Measurements from ENCODE around the gene FBXO10.
"Not testable (repeated sequence)": the region's sequence is repeated elsewhere in the genome, so short reads cannot be mapped to it uniquely, and the experiment has no call there.

Gene FBXO10

DNA sequence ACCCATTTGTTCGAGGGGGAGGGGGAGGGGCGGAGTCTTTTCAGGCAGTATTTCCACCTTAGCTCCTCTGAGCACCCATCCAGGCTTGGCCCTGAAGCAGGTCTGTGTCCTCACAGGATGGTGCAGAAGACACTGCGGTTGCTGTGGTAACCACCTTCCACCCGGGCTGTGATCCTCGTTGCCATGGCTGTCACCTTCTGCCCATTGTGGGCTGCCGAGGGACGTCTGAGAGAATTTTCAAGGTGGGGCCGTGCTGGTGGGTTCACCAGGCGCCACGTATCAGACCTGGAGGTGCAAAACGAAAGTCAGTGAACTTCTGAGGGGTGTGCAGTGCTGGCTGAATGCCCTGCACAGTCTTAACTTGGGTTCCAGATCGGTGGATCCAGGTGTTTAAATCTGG is 63.7 kb downstream of the FBXO10 start:
- DNase-seq (ENCODE audit: low read depth), result no peak

DNA sequence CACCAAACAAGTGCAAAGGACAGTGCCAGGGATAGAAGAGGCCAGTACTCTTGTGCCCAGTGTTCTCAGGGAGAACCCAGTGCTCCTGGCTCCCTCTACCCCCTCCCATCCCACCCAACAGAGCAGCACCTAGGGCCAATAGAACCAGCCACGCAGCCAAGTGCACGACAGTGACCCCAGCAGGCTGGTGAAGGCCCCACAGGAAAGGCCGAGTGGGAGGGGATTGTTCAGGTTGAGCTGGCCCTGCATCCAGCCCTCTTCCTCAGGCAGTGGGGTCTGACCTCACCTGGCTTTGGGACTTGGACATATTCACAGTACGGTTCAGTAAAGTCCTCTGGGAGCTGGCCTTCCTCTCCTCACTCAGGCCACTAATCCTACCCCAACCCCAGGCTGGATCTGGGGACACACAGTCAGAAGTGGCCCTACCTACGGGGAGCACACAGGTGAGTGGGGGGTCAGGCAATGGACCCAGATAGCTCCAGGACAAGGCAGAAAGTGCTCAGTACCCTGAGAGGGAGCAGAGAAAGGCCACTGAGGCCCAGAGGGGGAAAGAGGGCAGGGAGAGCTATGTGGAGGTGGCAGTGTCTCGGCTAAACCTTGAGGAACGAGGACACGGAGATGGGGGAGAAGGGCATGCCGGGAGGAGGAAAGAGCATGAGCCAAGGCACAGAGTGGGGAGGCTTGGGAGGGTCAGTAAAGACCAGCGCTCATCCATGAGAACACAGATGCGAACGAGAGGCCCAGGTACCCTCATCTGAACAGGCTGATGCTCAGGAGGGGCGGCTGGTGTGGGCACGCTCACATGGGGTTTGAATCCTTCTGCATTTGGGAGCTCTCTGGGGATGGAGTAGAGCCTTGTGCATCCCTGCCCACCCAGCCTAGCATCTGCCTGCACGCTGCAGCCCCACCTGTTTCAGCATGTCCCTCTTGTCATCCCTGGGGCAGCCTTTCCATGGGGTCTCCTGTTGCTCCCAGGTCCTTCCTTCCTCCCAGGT is 64.9 kb downstream of the FBXO10 start:
- no peak for DNase-seq (ENCODE audit: low read depth)

DNA sequence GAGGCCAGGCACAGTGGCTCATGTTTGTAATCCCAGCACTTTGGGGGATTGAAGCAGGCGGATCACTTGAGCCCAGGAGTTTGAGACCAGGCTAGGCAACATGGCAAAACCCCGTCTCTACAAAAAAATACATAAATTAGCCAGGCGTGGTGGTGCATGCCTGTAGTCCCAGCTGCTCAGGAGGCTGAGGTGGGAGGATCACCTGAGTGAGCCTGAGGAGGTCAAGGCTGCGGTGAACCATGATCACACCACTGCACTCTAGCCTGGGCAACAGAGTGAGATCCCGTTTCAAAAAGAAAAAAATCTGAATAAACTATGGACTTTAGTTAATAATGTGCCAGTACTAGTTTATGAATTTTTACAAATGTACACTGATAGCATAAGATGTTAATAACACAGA is 66.1 kb downstream of the FBXO10 start:
- DNase-seq (ENCODE audit: low read depth), result not testable (repeated sequence)

DNA sequence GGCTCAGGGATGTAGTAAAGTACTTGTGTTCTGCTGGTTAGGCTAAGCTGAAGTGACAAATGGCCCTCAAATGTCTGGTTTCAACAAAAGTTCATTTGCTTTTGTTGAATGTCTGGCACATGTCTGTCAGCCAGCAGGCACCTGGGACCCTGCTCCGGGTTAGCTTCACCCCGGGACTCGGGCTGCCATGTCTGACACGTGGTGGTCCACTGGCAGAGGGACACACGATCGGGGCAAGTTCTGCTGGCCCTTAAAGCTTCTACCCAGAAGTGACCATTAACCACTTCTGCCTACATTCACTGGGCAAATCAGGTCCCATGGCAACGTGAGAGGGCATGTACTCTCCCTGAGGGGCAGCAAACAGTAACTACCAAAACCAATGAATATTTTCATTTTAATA is 66.6 kb downstream of the FBXO10 start:
- no peak for DNase-seq (ENCODE audit: low read depth)

DNA sequence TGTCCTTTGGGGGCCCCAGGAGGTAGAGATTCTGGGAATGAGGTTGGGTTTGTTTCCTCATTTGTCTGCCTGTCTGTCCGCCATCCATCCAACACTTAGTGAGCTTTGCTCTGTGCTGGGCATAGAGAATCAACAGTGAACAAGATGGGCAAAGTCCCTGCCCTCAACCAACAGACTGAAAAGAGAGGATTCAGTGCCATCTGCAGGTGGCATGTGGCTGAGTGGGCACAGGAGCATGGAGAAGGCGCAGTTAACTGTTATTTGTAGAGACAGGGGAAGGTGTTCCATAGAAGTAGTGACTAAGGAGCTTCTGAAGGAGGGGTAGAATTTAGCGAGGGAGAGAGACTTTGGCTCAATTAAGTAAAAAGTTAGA is 67.4 kb downstream of the FBXO10 start:
- DNase-seq (ENCODE audit: low read depth), result no peak

DNA sequence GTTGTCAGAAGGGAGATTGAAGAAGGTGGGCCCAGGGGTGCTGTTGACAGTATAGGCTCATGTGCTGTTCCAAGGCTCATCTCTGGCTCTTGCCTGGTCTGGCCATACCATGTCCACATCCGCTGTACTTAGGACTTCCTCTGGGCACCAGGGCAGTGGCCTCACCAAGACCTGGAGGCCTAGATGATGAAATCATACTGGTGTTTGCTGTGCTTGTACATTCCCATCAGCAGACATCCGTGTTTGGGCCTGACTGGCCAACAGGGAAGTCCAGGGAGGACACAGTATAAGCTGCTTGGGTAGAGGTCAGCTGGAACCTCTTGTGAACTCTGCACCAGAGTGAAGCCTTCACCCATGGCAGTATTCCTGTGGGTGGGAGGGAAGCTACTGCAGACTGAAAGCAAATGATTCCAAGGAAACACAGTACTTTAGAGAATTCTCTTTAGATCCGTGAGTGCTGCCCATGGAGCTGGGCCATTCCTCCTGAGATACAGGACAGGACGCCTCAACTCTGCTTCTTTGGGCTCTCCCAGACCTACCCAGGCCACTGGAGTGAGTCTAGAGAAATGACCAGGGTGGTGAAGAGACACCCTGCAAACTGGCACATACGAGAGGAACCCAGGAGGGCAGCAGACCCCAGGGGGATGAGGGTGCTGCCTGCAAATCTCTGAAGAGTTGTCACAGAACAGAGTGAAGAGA is 67.9 kb downstream of the FBXO10 start:
- no peak for DNase-seq (ENCODE audit: low read depth)

DNA sequence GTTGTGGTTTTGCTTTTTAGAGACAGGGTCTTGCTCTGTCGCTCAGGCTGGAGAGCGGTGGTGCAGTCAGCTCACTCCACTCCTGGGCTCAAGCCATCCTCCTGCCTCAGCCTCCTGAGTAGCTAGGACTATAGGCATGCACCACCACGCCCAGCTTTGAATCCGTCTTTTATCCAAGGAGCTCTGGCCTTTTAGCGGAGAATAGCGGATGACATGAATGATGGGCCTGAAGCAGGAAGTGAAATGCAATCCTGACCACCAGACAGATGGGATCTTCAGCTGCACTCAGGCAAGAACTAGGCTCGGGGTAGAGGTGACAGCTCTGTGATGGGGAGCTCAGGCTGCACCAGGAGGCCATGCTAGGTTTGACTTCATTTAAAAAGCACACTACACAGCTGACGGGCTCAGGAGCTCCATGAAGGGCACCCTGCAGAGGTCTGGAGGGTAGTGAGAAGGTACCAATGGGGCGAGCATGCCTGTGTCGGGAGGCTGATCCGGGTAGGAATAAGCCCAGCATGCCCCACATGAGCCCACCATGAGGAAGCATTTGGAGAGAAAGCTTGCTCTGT is 68.5 kb downstream of the FBXO10 start:
- no peak for DNase-seq (ENCODE audit: low read depth)

DNA sequence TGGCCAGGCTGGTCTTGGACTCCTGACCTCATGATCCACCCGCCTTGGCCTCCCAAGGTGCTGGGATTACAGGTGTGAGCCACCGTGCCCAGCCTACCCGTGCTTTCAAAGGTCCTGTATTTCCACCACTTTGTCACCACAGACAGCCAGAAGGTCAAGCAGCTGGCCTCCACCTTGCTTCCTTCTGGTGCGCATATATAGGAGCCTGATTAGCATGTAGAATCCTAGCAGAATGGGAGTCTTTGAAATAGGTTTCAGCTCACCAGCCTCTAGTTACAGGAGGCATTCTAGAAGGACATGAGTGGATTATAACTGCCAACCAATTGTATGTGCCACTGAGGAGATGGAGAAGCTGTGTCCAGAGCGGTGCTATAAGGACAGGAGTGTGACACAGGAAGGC is 71.6 kb downstream of the FBXO10 start:
- no peak for DNase-seq (ENCODE audit: low read depth)

DNA sequence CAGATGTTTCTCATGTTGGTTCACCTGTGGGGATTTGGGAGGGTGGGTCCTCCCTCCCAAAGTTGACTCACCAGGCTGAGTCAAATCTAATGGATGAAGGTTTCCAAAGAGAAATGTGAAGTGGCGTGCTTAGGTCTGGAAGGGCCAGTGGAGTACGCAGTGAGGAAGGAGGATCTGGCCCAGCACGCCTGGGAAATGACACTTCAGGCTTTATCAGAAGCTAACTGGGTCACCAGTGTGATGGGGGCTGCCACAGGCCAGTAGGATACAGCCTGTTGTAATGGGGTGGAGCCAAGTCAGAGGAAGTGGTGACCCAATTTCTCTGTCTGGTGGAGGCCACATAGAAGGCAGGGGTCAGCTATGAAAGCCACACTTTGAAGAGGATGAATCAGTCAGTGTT is 72.4 kb downstream of the FBXO10 start:
- no peak for DNase-seq (ENCODE audit: low read depth)

DNA sequence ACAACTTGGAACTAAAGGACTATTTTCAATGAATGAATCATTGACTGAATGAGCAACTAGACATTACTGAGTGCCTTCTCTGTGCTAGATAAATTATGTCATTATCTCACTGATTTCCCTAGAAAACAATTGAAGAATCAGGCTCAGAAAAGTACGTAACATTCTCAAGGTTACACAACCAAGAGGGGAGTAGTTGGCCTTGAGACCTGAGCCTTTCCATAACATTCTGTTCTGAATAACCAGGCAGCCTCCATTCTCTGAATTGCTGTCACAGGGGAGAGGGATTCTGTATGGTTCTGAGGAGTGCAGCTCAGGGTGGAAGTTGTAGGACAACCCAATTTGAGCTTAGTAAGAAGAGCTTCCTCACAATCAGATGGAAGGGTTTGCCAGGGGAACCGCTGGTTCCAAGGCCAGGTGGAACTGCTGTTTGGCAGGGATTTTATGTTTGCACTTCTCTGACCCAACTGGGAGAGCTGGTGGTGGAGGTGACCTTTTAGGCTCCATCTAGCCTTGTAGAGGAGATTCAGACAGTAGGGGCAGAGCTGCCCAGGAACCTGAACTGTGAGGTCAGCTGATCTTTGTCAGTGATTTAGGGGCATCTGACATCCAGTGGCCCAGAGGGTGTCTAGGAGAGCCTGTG is 74.1 kb downstream of the FBXO10 start:
- no peak for DNase-seq (ENCODE audit: low read depth)

DNA sequence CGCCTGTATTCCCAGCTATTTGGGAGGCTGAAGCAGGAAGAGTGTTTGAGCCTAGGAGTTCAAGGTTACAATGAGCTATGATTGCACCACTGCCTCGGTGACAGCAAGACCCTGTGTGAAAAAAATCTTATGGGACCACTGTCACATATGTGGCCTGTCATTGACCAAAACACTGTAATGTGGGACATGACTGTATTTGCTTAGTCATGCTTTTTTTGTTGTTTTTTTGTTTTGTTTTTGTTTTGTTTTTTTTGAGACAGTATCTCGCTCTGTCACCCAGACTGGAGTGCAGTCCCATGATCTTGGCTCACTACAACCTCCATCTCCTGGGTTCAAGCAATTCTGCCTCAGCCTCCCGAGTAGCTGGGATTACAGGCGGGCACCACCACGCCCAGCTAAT is 76.9 kb downstream of the FBXO10 start:
- DNase-seq (ENCODE audit: low read depth), result no peak

DNA sequence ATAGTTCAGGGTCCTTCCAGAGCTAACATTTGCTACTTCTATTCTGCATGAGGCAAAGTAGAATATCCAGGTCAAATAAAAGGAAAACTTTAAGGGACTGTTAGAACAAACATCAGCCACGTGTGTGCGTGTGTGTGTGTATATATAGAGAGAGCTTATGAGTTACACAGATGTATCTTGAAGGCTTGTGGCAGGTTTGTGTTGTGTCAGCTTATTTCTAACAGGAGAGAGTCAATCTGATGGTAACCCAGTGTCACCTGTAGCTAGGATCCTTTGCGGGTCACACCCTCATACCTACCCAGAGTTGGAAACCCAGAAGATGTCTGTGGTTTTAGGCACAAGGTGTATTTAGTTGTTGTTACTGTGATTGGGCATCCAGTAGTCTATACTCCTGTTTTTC is 77.7 kb downstream of the FBXO10 start:
- DNase-seq (ENCODE audit: low read depth), result no peak

DNA sequence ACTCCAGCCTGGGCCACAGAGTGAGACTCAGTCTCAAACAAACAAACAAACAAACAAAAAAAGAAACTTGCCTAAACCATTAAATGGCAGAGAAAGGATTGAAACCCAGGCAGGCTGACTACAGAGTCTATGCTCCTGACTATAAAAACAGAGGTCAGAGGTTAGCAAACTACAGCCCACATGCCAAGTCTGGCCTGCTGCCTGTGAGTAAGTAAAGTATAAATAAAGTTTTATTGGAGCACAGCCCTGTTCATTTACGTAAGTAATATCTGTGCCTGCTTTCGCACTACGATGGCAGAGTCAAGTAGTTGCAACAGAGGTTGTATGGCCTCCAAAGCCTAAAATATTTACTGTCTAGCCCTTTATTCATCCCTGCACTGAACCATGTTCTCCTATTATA is 78.9 kb downstream of the FBXO10 start:
- DNase-seq (ENCODE audit: low read depth), result no peak

DNA sequence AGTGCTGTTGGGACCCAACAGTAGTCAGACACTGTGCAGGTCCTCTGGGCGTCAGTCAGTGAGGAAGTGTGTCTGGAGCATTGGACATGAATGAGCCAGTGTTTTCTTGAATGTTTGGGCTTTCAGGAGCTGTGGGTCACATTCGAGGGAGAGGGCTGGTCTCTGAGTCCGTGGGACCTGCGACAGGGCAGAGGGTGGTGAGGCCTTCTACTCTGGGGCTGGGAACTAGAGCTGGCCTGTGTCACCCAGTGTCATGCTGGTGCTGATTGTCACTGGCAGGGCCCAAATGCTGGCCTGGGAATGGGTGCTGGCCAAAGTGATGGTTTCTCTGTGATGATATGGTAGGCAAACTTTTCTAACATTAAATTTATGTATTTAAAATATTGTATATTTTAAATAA is 80.2 kb downstream of the FBXO10 start:
- DNase-seq (ENCODE audit: low read depth), result no peak

DNA sequence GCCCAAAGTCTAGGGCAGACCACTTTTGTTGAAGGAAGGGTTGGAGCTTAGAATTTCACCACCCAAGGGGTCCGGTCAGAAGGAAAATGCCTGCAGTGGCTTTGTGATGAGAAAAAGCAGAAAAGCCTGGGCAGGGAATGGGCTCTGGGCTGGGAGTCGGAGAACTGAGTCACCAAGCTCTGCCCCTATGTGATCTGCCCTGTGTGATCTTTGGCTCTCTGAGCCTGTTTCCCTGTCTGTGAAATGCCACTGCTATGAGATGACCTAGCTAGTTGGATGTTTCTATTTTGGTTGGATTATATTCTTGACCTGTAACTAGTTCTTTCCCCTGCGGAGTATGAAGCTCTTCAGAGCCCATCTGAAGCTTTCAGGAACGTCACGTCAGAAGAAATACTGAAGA is 80.6 kb downstream of the FBXO10 start:
- DNase-seq (ENCODE audit: low read depth), result no peak

DNA sequence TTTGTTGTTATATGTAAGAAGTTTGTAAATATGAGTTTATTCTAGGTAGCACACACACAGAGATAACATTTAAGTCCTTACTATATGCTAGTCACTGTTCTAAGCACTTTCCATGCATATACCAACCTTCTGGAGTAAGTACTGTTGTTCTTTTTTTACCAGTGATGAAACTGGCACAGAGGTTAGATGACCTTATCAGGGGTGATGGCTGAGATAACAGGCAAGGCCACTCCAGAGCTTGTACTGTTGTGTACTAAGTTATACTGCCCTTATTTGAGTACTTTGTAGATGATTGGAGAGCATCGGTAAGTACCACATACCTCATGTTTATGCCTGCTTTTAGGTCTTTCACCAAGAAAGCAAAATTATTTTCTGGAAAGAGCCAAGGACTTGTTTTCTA is 84.2 kb downstream of the FBXO10 start:
- no peak for DNase-seq (ENCODE audit: low read depth)

DNA sequence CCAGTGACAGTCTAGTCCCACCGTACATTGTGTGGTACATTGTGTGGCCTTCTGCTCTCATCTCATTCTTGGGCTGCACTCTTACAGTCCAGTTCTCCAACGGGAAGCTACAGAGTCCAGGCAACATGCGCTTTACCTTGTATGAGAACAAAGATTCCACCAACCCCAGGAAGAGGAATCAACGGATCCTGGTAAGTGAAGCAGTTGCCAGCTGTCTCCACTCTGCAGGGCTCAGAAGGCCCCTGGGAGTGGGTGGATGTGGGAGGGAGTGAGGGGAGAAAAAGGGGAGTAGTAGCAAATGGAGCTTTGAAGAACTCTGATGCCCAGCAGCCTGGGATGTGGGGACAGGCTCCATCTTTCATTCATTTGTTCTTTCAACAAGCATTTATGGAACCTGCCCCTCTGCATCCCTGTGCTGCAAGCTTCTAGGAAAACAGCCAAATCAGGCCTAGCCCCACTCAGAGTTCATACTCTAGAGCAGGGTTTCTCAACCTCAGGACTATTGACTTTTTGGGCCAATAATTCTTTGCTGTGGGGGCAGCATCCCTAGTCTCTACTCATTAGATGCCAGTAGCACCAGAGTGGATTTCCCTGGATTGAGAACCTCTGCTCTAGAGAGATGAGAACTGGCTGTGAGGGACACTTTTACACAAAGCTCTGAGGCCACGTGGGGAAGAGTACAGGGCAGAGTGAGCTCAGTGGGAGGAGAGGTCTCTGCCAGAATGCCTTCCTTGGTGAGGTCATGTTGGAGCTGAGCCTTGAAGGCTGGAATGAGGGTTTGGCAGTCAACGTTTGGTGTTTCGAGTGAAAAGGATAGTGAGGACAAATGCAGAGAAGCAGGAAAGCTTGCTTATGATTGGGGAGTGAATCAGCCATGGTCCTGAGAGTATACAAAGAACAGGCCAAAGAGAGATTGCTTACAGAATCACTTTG is 89.3 kb downstream of the FBXO10 start:
- peak; percentile 93 for DNase-seq (ENCODE audit: low read depth)

DNA sequence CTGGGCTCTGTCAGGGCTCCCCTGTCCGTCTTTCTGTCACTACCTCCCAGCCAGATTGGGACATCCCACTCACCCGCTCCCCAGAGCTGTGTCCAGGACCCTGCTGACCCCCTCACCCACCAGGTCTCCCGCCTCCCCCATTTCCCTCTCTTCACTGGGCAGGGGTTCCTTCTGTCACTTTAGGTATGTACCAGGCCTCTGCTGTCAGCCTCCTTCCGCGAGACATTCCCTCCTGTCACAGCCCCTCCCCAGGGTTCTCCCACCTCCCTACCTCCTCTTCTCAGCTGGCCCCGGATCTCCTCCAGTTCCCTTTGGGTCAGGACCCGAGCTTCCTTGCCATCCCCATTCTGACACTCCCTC is 89.9 kb downstream of the FBXO10 start:
- no peak for DNase-seq (ENCODE audit: low read depth)

DNA sequence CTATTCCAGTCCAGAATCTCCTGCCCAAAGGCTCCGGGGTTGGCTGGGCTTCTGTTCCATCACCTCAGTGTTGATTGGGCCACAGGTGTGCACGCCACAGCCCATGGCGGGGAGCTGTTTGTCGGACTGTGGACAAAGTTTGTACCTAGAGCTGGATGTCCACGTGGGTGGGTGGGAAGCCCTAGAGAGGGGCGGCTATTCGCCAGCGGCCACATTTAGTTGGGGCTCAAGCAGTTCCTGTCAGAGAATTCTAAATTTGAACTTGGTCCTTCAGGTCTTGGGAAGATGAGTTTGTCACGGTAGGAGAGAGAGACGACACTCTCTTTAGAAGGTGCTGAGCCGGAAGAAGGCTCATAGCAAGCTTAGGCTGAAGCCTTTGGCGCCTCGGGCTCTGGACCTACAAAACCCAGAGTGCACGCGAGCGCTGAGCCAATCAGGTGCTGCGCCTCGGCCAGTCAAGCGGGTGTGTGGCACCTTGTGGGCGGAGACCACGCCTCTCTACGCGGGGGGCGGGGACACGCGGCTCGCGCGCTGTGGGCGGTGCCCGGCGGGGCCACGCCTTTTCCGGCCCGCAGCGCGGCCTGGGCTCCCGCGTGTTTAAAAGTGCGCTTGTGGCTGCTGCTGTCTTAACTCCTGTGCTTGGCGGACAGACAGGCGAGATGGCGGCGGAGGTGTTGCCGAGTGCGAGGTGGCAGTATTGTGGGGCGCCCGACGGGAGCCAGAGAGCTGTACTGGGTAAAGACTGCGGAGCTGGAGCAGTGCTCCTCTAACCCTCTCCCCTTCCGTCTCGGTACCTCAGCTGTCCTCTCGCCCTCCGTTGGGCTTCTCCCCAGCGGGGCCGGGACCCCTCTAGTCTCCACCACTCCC is 90.6 kb downstream of the FBXO10 start, which contains the start of gene POLR1E:
POLR1E (plus strand) TSS at position 560 of the 867 bp plus-strand sequence; CDS start at position 660, 100 bp downstream.
- peak; percentile 74 for DNase-seq (ENCODE audit: low read depth)

DNA sequence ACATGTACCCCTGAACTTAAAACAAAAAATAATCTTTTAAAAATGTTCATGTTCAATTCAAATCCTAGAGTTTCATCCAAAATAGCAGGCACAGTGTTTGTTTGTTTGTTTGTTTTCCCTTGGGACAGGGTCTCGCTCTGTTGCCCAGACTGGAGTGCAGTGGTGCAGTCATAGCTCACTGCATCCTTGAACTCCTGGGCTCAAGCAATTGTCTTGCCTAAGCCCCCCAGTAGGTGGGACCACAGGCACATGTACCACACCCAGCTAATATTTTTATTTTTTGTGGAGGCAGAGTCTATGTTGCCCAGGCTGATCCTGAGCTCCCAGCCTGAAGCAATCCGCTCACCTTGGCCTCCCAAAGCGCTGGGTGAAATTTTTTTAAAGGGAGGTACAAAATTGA is 95.4 kb downstream of the FBXO10 start:
- no peak for DNase-seq (ENCODE audit: low read depth)

Measured in GM04504 (cell line).